Neural progenitor cell (in vitro differentiated cells): ENCODE results near the gene LGALS16.

Experiments used
- CTCF ChIP-seq: fragments of 200-600 bp; sonication (generic); IDR thresholded peaks from 2 replicates; pipeline ENCODE4 v1.5.1; 2017; ENCODE audit warnings: antibody characterized with exemption, mild to moderate bottlenecking
- EZH2 ChIP-seq: fragments of 200-600 bp; sonication (generic); IDR thresholded peaks from 2 replicates; pipeline ENCODE4 v1.6.1; 2017; ENCODE audit warnings: antibody characterized with exemption, mild to moderate bottlenecking, moderate library complexity
- EZH2phosphoT487 ChIP-seq: fragments of 200-600 bp; sonication (generic); IDR thresholded peaks from 2 replicates; pipeline ENCODE4 v1.6.1; 2017; ENCODE audit warnings: antibody characterized with exemption

- TF ChIP-seq EZH2 (no peak), CTCF (no peak), EZH2phosphoT487 (no peak)
Measured at GRCh38 chr19:39607021-39607420, 48.7 kb upstream of the LGALS16 start.
